Measurements from ENCODE around the gene OTUB1. TPM values are rescaled to one million over a fixed set of nuclear protein-coding genes. Genes with fewer than 3 reads are reported as not detected.

Gene OTUB1
- total and polyA plus RNA-seq, 2 of the 4 experiments (the other 2 are of a cell fraction), result 69.0 to 168 TPM

DNA sequence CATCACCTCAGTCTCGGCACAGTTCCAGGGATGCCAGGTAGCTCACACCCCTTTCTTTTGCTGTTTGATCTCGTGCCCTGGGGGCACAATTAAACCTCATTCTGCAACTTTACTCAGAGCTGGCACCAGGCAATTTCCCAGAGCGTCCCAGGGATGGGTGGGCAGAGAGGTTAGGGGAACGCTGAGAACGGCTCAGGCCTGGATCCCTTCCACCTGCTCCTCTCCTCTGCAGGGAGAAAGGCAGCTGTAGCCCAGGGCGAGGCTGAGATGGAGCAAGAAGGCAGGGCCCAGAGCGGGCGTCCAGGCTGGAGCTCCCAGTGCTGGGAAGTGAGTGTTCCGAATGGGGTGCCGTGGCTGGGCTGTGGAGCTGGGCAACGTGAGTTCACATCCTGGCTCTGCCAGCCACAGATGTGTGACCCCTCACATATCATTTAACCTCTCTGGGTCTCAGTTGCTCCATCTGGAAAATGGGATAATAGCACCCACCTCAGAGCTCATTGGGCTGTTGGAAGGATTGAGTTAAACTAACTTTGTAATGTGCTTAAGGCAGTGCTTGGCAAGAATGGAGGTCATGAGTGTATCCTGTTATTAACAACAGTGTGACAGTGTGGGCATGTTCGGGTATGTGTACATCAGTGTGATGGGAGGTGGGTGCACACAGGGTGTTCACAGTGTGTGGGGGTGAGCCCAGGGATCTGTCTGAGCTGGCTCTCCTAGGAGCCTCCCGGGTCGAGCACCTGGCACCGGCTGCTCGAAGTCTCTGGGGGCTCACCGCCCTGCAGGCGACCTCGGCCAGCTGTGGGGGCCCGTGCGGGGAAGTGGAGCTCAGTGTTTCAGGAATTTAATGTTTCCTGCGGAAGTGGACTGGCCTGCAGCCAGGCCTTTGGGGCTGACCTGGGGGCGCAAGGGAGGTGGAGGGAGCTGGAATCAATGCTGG is 15.5 kb downstream of the OTUB1 start:
- H2AK9ac ChIP-seq (replicated peaks; ENCODE audit: low read depth, low read length, poor library complexity), result peak overlapping the region; percentile 28
- H3K36me3 ChIP-seq (ENCODE audit: control insufficient read depth, insufficient read depth, low read length), result peaks cover 22% of the 10 kb centered on the region
- in situ Hi-C loops (cut with MboI; ENCODE audit: low sequenced_read_pairs), result no loop called here
- H2AK5ac ChIP-seq (ENCODE audit: low read depth, low read length), result peak overlapping the region; percentile 94
- H3K9ac ChIP-seq (ENCODE audit: low read depth, low read length), result no peak overlapping the region
- no peak overlapping the region for H3K18ac ChIP-seq (ENCODE audit: low read depth, low read length)
- no peak overlapping the region for H2BK5ac ChIP-seq (ENCODE audit: low read depth, low read length, poor library complexity, severe bottlenecking)
- H3K4ac ChIP-seq (ENCODE audit: low read depth, low read length), result peak overlapping the region; percentile 65
- ATAC-seq (ENCODE audit: low read depth) (no peak), DNase-seq (no peak)
- dilution Hi-C loops (cut with HindIII; ENCODE audit: low sequenced_read_pairs, unreplicated experiment), result no loop called here
- intact Hi-C loops (cut with micrococcal nuclease), result loop anchor here (10.0 kb wide), 1 partner anchor 303 kb away; the partner anchor contains the start of genes CATSPERZ and ESRRA
- H3K27me3 ChIP-seq (ENCODE audit: control insufficient read depth, insufficient read depth, low read length), result no peaks in the 10 kb centered on the region
- 0 out of 2 replicates have a peak, but pooled peaks cover 1% of the 10 kb centered on the region for H3K4me1 ChIP-seq (ENCODE audit: control insufficient read depth, insufficient read depth, low read length)
- 0 out of 2 replicates have a peak overlapping the region, but pooled peaks have one; percentile 10 for H3K14ac ChIP-seq (replicated peaks; ENCODE audit: low read depth, low read length)
- ChIA-PET POLR2A (ENCODE audit: unreplicated experiment) (no interaction called here), CTCF (interaction anchor here (0.7 to 1.7 kb wide), 4 partner anchors 146 to 149 kb away, joined by 3 to 4 read pairs (median 3); no protein-coding TSS in a partner anchor)
- no peak overlapping the region for H3K56ac ChIP-seq (ENCODE audit: extremely low read depth, insufficient read depth, low read length)
- H4K5ac ChIP-seq (ENCODE audit: low read depth, low read length), result no peak overlapping the region
- H3K23ac ChIP-seq (ENCODE audit: low read depth, low read length), result peak overlapping the region; percentile 53; the same call in 1 of the 2 replicates
- H4K20me1 ChIP-seq (ENCODE audit: insufficient read depth, low read length), result peaks cover 17% of the 10 kb centered on the region
- H3K9me1 ChIP-seq (ENCODE audit: insufficient read depth, low read length), result 0 out of 2 replicates have a peak, but pooled peaks cover 3% of the 10 kb centered on the region
- H2AFZ ChIP-seq (replicated peaks; ENCODE audit: low read length, poor library complexity), result peak overlapping the region; percentile 2
- 83% methylated on average over 2 of the region's 23 CpGs; no CpG with 5 or more reads in 1 of the 2 experiments for WGBS, 2 experiments (ENCODE audit: extremely low coverage in 2 of 2, insufficient read length in 1 of 2)
- H4K91ac ChIP-seq (ENCODE audit: insufficient read depth, low read depth, low read length), result no peak overlapping the region; the same call in 1 of the 2 replicates
- TF ChIP-seq MAFK (IDR thresholded peaks at IDR 0.05; ENCODE audit: low read depth, low read length) (no peak), RCOR1 (IDR thresholded peaks at IDR 0.05; ENCODE audit: insufficient replicate concordance, low read length) (peak; percentile 69), POLR2A (IDR thresholded peaks at IDR 0.05; ENCODE audit: low read depth, low read length) (no peak), NFE2L2 (IDR thresholded peaks at IDR 0.05; ENCODE audit: low read depth, low read length) (no peak), CHD1 (IDR thresholded peaks at IDR 0.05; ENCODE audit: low read depth, low read length) (no peak)
- H2BK15ac ChIP-seq (ENCODE audit: low read depth, low read length), result no peak overlapping the region
- no peak overlapping the region for H3K4me2 ChIP-seq (ENCODE audit: low read depth, low read length)
- H3K4me3 ChIP-seq (ENCODE audit: insufficient read depth, low read depth, low read length), result no peak overlapping the region
- peaks cover 0 to 4% of the 10 kb centered on the region in 2 experiments; a peak in 1 of 4 replicates for H3K79me1 ChIP-seq (ENCODE audit: low read depth in 1 of 2, low read length in 2 of 2)
- H3K9me3 ChIP-seq (ENCODE audit: control insufficient read depth, insufficient read depth, low read length), result no peaks in the 10 kb centered on the region
- no TSS peak for BruUV-seq (replicated peaks)
- H2BK120ac ChIP-seq (ENCODE audit: low read depth, low read length), result peak overlapping the region; percentile 15; the same call in 1 of the 2 replicates
- no peak overlapping the region for H3K27ac ChIP-seq (ENCODE audit: insufficient read depth, low read length)
- peak overlapping the region; percentile 35; the same call in 1 of the 2 replicates for H2BK20ac ChIP-seq (ENCODE audit: low read depth, low read length)
- H4K8ac ChIP-seq (ENCODE audit: low read depth in 2 of 2, low read length in 2 of 2), result peak overlapping the region in 1 of 2 experiments; percentile 30; a peak in 1 of 4 replicates
